Right renal pelvis (tissue), 4 donors: Measurements from ENCODE around the gene IDH2. TPM values are rescaled to one million over a fixed set of nuclear protein-coding genes. Genes with fewer than 3 reads are reported as not detected.
"Not testable (repeated sequence)": the region's sequence is repeated elsewhere in the genome, so short reads cannot be mapped to it uniquely, and the experiment has no call there.

ENCODE experiments used
- DNase-seq, 4 donors: peaks; one replicate each; pipeline ENCODE4 v3.0.0-alpha.2; 2013; ENCODE audit warnings: low read depth in 4 of 4, low spot score in 3 of 4, missing footprints in 1 of 4
- polyA plus RNA-seq, 4 donors: library from polyadenylated mRNA; unstranded; fragments of 120-200 nt; gene quantifications; one replicate each; pipeline ENCODE4 v1.2.1, GENCODE V29; 2013; ENCODE audit not compliant: insufficient read length in 4 of 4

The IDH2 gene
- polyA plus RNA-seq = 100 to 1,000 TPM; 194 to 243 (median 217) TPM

GRCh38 chr15:90101969-90102890 is at the start of gene IDH2:
Gene IDH2 (minus strand): TSS chr15:90102468. CDS start chr15:90102390, 78 bp downstream.
- peak; percentile 76 to 78 (median 76) for DNase-seq

GRCh38 chr15:90150551-90150950 is 48.3 kb upstream of the IDH2 start:
- not testable (repeated sequence) for DNase-seq

DNA sequence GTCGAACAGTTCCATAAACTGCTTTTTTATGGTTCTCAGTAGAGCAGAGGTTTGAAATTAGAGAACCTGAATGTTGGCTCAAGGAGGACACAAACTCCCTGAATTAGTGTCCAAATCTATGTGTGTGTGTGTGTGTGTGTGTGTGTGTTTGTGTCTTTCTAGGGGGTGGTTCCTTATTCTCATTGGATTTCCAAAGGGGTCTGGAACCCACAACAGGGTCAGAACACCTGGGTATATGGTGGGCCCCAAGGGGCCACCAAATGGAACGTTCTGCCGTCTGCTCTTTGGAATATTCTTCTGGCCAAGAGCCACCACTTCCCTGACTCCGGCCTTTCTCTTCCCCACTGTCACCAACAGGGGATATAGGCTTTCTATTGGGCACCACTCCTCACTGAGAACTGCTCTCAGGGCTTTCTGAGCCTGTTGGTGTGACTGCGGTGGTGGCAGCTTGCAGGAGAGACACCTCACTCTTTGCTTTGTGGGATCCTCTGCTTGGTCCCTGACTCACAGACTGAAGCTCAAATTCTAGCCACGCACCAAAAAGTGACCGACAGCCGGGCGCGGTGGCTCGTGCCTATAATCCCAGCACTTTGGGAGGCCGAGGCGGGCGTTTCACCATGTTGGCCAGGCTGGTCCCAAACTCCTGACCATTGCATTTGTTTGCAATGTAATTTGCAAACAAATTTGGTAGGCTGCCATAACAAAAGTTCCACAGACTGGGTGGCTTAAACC is 47.5 kb upstream of the IDH2 start:
- no peak for DNase-seq

DNA sequence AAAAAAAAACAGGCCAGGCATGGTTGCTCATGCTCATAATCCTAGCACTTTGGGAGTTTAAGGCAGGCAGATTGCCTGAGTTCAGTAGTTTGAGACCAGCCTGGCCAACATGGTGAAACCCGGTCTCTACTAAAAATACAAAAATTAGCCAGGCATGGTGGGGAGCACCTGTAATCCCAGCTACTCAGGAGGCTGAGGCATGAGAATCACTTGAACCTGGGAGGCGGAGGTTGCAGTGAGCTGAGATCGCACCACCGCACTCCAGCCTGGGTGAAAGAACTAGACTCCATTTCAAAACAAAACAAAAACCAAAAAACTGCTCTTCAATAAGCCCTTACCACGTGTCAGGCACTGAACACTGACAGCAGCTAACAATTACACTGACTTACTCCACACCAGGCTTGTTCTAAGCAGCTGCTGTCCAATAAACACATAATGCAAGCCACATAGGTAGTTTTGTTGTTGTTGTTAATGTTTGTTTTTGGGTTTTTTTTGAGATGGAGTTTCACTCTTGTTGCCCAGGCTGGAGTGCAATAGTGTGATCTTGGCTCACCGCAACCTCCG is 44.0 kb upstream of the IDH2 start:
- DNase-seq = not testable (repeated sequence)

DNA sequence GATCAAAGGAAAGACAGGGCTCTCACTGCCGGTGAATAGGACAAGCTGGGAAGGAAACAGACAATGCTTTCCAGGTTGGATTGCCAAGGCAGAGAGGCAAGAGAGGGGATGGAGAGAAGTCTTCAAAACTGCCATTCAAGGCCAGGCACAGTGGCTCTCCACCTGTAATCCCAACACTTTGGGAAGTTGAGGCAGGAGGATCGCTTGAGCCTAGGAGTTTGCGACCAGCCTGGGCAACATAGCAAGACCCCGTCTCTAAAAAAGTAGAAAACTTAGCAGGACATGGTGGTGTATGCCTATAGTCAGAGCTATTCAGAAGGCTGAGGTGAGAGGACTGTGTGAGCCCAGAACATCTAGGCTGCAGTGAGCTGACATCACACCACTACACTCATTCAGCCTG is 43.5 kb upstream of the IDH2 start:
- DNase-seq = no peak

- no peak for DNase-seq
These were observed 43.0 kb upstream of the IDH2 start for GRCh38 chr15:90145259-90145658.

DNA sequence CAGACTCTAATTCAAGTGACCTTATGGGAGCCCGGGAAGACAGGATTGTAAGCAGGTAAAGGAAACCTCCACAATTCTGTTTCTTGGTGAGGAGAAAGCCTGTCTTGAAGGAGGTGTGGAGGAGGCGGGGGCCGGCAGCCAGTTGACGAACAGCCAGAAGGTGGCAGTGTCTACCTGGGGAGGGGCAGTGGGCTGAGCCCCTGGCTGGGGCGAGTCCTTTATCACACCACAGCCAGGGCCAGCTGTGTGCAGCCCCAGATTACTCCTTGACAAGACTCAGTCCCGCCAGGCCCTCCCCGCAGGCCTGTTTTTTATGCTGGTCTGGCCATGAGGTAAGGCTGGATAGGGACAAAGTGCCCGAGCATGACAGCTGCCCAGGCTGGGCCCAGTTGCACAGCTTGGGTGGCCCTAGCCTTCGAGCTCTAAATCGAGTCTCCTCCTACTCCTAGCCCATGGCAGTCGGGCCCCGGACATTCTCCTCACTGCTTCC is 40.9 kb upstream of the IDH2 start:
- DNase-seq = peak in 1 of 4 donors; percentile 53

DNA sequence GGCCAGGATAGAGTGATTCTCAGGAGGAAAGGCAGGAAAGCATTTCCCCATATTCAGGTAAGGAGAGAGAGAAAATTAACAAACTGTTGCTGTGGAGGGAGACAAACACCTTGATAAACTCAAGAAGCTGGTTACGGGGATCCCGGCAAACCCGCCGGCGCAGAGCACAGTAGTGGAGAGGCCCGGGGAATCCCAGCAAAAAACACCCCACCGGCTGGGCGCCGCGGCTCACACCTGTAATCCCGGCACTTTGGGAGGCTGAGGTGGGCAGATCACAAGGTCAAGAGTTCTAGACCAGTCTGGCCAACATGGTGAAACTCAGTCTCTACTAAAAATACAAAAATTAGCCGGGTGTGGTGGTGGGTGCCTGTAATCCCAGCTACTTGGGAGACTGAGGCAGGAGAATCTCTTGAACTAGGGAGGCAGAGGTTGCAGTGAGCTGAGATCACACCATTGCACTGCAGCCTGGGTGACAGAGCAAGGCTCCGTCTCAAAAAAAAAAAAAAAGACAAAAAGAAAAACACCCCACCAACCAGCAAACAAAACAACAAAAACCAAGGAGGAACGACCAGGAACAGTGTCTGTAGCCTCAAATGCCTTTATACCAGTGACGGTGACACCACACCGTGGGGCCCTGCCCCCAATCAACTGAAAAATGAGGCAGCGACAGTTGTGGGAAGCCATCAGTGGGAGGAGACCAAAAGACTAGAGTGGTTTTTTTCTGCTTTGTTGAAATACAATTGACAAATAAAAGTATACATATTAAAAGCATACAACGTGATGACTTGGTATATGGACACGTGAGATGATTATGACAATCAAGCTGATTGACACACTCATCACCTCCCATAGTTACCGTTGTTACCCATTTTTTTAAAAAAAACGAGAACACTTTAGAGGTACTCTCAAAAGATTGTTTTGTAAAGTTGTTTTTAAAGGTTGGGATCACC is 40.2 kb upstream of the IDH2 start:
- no peak for DNase-seq

DNA sequence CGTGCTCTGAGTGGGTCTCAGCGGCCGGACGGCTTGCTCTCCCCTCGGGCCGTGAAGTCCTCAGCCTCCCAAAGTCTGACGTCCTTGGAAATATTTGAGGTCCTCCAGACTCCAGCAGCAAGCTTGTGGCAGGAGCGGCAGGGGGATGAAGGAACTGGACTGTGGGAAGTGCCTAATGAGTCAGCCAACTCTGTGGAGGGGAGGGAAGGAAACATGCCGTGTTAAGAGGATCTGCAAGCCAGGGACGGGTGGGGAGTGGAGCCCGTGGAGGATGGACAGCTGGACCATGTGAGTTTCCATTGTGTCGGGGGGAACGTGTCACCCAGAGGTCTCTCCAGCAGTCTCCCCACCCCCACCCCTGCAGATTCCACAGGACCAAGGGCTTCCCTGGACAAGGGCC is 39.4 kb upstream of the IDH2 start:
- DNase-seq = no peak

DNA sequence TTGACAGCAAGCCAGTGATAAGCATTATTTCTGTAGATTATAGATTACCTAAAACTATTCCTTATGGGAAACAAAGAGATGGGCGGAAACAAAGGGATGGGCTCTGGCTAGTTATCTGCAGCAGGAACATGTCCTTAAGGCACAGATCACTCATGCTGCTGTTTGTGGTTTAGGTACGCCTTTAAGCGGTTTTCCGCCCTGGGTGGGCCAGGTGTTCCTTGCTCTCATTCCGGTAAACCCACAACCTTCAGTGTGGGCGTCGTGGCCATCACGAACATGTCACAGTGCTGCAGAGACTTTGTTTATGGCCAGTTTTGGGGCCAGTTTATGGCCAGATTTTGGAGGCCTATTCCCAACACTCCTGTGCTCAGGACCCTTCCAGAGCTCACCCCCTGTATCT is 37.3 kb upstream of the IDH2 start:
- DNase-seq = not testable (repeated sequence)

DNA sequence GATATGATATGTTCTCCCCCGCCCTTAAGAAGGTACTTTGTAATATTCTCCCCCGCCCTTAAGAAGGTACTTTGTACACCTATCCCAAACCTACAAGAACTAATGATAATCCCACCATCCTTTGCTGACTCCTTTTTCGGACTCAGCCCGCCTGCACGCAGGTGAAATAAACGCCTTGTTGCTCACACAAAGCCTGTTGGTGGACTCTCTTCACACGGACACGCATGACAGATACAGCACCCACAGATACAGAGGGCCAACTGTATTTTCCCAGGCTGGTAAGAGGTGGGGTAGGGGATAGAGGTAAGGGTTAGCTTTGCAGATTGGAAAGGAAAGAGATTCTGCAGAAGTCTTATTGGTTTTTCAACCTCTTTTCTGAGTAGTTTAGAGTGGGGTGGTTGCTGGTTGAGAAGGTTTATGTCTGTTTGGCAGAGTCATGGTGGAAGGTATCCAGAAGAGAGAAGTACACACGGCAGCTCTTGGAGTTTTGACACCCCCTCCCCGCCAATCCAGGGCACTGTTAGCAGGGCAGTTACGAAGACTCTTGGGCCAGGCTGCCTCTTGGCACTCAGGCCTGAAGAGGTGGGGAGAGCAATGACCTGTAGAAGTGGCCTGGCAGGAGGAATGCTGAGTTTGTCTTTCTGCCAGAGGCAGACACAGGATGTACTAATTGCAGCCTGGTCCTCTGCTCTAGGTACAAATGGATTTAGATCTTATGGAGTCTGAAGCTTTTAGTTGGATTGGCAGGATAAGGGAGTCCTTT is 36.0 kb upstream of the IDH2 start:
- no peak for DNase-seq

- no peak for DNase-seq
These were observed 30.2 kb upstream of the IDH2 start for GRCh38 chr15:90132437-90132836.

- DNase-seq = no peak
These were observed 29.6 kb upstream of the IDH2 start for GRCh38 chr15:90131848-90132247.

GRCh38 chr15:90130291-90130690 is 28.0 kb upstream of the IDH2 start:
- no peak for DNase-seq

GRCh38 chr15:90126596-90127435 is 24.5 kb upstream of the IDH2 start:
- DNase-seq = no peak

- no peak for DNase-seq
These were observed 23.8 kb upstream of the IDH2 start for GRCh38 chr15:90126022-90126421.

GRCh38 chr15:90124507-90124906 is 22.2 kb upstream of the IDH2 start:
- no peak for DNase-seq

DNA sequence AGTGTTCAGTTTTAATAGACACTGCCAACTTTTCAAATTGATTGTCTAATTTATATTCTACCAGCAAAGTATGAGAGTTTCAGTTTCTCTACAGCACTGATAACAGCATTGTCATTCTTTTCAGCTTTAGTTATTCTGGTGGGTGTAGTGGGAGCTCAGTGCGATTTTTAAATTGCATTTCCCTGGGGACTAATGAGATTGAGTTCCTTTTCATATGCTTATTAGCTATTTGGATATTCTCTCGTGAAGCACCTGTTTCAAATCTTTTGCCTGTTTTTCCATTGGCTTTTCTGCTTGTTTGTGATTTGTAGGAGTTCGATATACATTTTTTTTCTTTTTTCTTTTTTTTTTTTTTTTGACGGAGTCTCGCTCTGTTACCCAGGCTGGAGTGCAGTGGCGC is 18.8 kb upstream of the IDH2 start:
- no peak for DNase-seq
